Activated CD8-positive, alpha-beta memory T cell treated with anti-CD3 and anti-CD28 coated beads, Interleukin-2, amount 50 U/mL, for 24 hours (primary cell): Measurements from ENCODE around the gene TFR2.
"Not testable (repeated sequence)": the region's sequence is repeated elsewhere in the genome, so short reads cannot be mapped to it uniquely, and the experiment has no call there.

ENCODE experiments used
- DNase-seq: peaks from one replicate; pipeline ENCODE4 v3.0.0-alpha.2; 2020; ENCODE audit errors: extremely low read depth

TFR2 gene

DNA sequence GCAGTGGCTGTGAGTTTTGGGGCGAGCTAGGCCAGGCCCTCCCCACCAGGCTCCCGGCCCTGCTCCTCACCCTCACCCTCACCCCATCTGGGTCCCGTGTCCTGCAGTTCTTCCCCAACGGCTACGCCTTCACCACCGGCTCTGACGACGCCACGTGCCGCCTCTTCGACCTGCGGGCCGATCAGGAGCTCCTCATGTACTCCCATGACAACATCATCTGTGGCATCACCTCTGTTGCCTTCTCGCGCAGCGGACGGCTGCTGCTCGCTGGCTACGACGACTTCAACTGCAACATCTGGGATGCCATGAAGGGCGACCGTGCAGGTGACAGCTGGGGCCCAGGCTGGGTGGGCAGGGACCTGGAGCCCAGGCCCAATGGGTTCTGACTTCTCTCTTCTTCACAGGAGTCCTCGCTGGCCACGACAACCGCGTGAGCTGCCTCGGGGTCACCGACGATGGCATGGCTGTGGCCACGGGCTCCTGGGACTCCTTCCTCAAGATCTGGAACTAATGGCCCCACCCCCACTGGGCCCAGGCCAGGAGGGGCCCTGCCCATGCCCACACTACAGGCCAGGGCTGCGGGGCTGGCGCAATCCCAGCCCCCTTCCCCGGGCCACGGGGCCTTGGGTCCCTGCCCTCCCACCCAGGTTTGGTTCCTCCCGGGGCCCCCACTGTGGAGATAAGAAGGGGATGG lies 37.1 kb upstream of the TFR2 start:
- DNase-seq = no peak

DNA sequence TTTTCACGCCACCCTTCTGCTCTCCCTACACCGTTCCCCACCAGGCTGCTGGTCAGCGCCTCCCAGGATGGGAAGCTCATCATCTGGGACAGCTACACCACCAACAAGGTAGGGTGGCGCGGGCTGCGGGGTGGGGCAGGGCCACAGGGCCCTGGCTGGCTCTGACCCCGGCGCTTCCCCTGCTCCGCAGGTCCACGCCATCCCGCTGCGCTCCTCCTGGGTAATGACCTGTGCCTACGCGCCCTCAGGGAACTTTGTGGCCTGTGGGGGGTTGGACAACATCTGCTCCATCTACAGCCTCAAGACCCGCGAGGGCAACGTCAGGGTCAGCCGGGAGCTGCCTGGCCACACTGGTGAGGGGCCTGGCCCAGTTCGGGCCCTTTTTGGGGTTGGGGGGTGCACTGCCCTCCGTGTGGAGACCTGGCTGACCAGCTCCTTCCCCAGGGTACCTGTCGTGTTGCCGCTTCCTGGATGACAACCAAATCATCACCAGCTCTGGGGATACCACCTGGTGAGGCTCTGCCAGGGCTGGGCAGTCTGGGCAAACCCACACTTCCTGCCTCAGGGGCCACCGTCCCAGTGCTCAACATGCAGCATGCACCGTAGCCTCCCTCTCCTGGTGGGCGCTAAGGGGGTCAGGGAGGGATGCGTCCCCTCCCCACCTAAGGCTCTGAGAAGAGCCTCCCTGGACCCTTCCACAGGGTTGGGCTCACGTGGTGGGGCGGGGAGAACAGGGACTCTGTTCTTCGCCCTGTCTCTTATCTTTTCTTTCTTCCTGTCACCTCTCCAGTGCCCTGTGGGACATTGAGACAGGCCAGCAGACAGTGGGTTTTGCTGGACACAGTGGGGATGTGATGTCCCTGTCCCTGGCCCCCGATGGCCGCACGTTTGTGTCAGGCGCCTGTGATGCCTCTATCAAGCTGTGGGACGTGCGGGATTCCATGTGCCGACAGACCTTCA lies 36.2 kb upstream of the TFR2 start:
- no peak for DNase-seq

GRCh38 chr7:100676501-100677306 lies 35.4 kb upstream of the TFR2 start:
- DNase-seq = no peak

DNA sequence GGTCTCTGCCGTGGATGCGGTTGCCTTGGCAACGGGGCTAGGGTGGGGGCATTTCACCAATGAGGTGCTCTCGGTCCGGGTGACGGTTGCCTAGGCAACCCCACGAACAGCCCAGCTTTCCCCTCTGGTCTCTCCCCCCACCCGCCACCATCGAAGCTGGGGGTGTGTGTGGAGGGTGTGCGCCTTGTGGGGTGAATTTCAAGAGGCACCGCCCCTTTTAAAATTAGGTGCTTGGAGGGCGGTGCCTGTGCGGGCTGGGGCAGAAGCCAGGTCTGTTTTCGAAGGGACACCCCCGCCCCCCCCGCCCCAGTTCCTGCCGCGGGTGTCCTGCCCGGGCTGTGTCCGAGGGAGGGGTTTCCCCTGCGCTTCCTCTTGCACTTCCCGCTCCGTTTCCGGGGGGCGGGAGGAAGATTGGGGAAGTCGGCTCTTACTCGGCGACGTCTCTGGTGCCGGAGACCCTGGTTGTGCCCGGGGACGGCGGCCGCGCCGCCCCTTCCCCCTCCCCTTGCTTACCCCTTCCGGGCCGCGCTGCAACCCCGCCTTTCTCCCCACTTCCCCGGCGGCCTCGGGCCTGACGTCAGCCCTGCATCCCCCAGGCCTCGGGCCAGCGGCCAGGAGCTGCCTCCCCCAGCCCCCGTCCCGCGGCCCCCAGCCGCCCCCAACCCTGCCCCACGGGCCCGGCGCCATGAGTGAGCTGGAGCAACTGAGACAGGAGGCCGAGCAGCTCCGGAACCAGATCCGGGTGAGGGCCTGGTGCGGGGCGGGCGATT lies 34.4 kb upstream of the TFR2 start:
- DNase-seq = peak; percentile 51

GRCh38 chr7:100675105-100675451 lies 33.7 kb upstream of the TFR2 start:
- no peak for DNase-seq

GRCh38 chr7:100674411-100675104 lies 33.2 kb upstream of the TFR2 start:
- no peak for DNase-seq

- no peak for DNase-seq
These were observed 32.6 kb upstream of the TFR2 start for GRCh38 chr7:100673942-100674410.

DNA sequence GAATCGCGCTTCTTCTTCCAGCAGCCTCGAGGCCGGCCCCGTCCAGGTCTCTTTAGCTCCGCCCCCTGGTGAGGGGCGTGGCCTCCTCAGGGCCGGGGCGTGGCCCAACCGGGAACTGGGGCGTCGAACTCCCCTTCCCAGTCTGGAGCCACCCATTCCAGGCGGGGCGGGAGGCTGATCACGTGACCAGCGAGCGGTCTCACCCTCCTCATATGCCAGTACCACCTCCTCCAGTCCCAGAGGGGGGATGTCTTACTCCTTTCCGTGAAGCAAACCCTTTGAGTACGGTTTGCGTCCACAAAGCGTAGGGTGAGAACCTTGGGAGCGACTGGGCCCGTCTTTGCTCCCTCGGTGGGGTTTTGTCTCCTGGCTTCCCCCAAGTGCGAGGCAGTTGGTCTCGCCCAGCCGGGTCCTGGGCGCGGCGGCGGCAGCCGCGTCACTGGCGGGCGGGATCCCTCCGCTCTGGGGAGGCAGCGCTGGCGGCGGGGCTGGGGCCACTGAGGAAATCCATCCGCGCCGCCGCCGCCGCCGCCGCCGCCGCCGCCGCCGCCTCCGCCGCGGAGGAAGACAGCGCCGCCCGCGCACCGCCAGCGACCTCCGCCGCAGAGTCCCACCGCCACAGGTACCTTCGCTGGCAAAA lies 32.1 kb upstream of the TFR2 start, which contains the start of gene GNB2:
Gene GNB2, plus strand, starts transcription at position 439 of the 640 bp plus-strand sequence. CDS start 2,526 bp downstream, outside the sequence.
- DNase-seq = peak; percentile 98

- DNase-seq = no peak
These were observed 30.3 kb upstream of the TFR2 start for GRCh38 chr7:100671353-100672327.

GRCh38 chr7:100670074-100670473 lies 28.7 kb upstream of the TFR2 start:
- no peak for DNase-seq

- DNase-seq = not testable (repeated sequence)
These were observed 27.8 kb upstream of the TFR2 start for GRCh38 chr7:100669106-100669505.

DNA sequence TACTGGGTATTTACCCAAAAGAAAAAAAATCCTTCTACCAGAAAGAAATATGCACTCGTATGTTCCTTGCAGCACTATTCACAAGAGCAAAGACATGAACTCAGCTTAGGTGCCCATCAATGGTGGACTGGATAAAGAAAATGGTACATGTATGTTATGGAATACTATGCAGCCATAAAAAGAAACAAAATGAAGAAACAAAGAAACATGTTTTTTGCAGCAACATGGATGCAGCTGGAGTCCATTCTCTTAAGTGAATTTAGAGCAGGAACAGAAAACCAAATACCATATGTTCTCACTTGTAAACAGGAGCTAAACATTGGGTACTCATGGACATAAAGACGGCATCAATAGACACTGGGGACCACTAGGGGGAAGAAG lies 26.7 kb upstream of the TFR2 start:
- DNase-seq = no peak

DNA sequence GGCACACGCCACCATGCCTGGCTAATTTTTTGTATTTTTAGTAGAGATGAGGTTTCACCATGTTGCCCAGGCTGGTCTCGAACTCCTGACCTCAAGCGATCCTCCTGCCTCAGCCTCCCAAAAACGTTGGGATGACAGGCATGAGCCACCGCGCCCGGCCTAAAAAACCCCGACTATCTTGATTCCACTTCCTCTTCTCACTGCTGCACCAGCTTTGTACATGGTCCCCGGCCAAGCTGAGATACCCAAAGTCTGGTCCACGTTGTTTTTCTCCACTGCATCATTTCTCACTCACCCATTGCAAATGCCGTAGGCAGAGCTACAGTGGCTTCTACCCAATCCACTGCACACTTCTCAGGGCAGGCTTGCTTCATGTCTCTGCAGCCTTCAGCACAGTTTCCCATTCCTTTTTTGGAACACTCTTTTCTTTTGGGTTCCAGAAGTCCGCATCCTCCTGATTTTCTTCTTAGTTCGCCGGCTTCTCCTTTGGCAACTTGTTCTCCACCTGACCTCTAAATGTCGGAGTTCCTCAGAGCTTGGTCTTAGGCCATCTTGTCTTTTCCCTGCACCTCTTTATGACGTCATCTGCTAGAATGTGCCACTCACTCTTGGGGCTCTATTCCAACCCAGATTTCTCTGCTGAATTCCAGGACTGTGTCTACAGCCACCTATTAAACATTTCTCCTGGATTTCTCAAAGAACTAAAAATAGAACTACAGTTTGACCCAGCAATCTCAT lies 26.1 kb upstream of the TFR2 start:
- no peak for DNase-seq

- DNase-seq = no peak
These were observed 23.9 kb upstream of the TFR2 start for GRCh38 chr7:100665168-100665726.

DNA sequence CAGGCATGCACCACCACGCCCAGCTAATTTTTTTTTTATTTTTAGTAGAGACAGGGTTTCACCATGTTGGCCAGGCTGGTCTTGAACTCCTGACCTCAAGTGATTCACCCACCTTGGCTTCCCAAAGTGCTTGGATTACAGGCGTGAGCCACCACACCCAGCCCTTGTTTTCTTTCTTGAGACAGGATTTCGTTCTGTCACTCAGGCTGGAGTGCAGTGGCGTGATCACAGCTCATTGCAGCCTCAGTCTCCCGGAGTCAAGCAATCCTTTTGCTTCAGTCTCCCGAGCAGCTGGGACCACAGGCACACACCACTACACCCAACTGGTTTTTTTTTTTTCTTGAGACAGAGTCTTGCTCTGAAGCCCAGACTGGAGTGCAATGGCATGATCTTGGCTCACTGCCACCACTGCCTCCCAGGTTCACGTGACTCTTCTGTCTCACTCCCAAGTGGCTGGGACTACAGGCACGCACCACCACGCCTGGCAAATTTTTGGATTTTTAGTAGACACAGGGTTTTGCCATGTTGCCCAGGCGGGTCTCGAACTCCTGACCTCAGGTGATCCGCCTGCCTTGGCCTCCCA lies 20.9 kb upstream of the TFR2 start:
- DNase-seq = not testable (repeated sequence)

DNA sequence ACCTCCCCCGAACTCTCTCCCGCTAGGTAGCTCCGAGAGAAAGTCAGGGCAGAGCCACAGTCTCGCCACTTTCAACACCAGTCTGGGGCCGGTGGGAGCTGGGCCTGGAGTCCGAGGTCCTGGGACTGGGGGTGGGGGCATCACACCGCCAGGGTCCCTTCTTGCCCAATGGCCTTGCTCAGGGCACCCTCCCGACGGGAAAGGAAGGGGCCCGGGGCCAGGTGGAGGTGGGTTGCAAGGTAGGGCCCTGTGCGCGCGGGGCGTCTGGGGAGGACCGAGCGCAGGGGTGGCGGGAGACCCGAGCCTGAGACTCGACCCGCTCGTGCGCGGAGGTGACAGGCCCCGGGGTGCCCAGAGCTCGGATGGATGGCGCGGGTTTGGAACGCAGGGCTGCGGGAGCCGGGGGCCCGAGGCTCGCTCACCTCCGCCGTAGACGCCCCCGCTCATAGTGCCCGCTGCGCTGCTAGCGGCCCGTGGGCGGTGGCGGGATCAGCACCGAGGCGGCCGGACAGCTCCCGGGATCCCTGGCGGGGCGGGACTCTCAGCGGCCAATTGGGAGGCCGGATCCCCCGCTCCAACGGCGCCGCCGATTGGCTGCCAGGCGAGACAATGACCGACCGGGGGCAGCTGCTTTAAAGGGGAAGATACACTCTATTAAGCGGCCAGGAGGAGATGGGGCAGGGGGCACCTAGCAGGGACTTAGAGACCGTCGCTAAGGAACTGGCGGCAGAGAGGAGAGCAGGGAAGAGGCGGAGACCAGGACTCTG lies 14.7 kb upstream of the TFR2 start, which contains the start of gene ACTL6B:
Gene ACTL6B, minus strand, starts transcription at position 541 of the 767 bp plus-strand sequence. Its CDS starts 94 bp downstream, at position 447.
- no peak for DNase-seq
